Pancreas (tissue), 10 donors: ENCODE results near the gene NFKBIL1. TPM values are rescaled to one million over a fixed set of nuclear protein-coding genes. Genes with fewer than 3 reads are reported as not detected.

Experiments used
- ATAC-seq, 4 donors: fragments of 200-7000 bp; cut with Tn5 transposase; one replicate each; pipeline versions ENCODE4 v1.8.0 to v1.9.1; 2020; ENCODE audit warnings: mild to moderate bottlenecking in 4 of 4, moderate library complexity in 4 of 4
- DNase-seq, 6 donors: peaks; one replicate each; pipeline ENCODE4 v3.0.0-alpha.2; 2020
- FAIRE-seq: peaks from 2 replicates; lab custom pipeline; 2012; peaks lifted over from hg19 to GRCh38; lab: Jason Lieb, UNC
- H3K27ac ChIP-seq, 4 donors: fragments of 200-600 bp; sonication (generic); 1 replicate in 3 of 4; 2 replicates in 1 of 4; pipeline versions ENCODE4 v1.5.0 to v1.8.0; 2020
- H3K27me3 ChIP-seq, 4 donors: fragments of 200-600 bp; one replicate each; pipeline ENCODE4 v1.8.0; 2021
- H3K36me3 ChIP-seq, 3 donors: fragments of 200-600 bp; sonication (generic) in 1 of 3; one replicate each; pipeline versions ENCODE4 v1.5.0 to v1.8.0; 2020 to 2021
- H3K4me1 ChIP-seq, 3 donors: fragments of 200-600 bp; one replicate each; pipeline ENCODE4 v1.8.0; 2021
- H3K4me3 ChIP-seq, 4 donors: fragments of 200-600 bp; sonication (generic) in 2 of 4; one replicate each; pipeline versions ENCODE4 v1.5.0 to v1.8.0; 2020 to 2021
- H3K9me3 ChIP-seq, 4 donors: fragments of 200-600 bp; one replicate each; pipeline ENCODE4 v1.8.0; 2021
- WGBS, 2 donors: extraction: QIAGEN DNeasy Blood & Tissue Kit; methylation state at CpG; one replicate each; pipeline ENCODE4 v1.1.7; 2013; 5-methylcytosine and 5-hydroxymethylcytosine counted together
- intact Hi-C, 3 donors: fragments of 100-400 bp; cut with DNase I; formaldehyde crosslinking; loops; one replicate each; pipeline versions ENCODE4 v1.11.1 to v1.14.2; 2022
- polyA plus RNA-seq, 2 donors: library from polyadenylated mRNA; stranded (reverse); fragments of 200-250 nt; gene quantifications; one replicate each; pipeline ENCODE4 v1.2.3, GENCODE V29; 2013
- total RNA-seq, 6 donors: library from RNA; stranded (reverse); fragmentation: NEBNext Ultra II Directional in 4 of 6; extraction: Animal tissue kit (Norgen Biotek cat#: 25700) in 4 of 6; gene quantifications; one replicate each; pipeline versions ENCODE4 v1.2.1 to v1.2.4, GENCODE V29; 2021 to 2023
- TF ChIP-seq, protein P1 (sequence below), 4 donors: fragments of 200-600 bp; sonication (generic) in 3 of 4; IDR thresholded peaks; one replicate each; pipeline versions ENCODE4 v1.5.0 to v1.8.0; 2021; ENCODE audit warnings: antibody characterized with exemption in 4 of 4
- donor health status: healthy with polysubstance abuse.
- donor health status: DM: no; HTN: no; CAD: no; lungs with moderate emphysema.
- donor health status: DM: no; HTN: no; CAD: no.
- donor health status: control.
- donor health status: control.
- donor health status: Bipolar disorder and iron deficiency.
- donor health status: DM: yes; HTN: yes; CAD: no.
- donor health status: DM: no; HTN: no; CAD: no.
- donor health status: DM: no; HTN: no; CAD: no.
- donor health status: DM: yes; HTN: yes; CAD: no.

The NFKBIL1 gene
- total and polyA plus RNA-seq, 8 donors = 12.1 to 46.0 (median 21.5) TPM

DNA sequence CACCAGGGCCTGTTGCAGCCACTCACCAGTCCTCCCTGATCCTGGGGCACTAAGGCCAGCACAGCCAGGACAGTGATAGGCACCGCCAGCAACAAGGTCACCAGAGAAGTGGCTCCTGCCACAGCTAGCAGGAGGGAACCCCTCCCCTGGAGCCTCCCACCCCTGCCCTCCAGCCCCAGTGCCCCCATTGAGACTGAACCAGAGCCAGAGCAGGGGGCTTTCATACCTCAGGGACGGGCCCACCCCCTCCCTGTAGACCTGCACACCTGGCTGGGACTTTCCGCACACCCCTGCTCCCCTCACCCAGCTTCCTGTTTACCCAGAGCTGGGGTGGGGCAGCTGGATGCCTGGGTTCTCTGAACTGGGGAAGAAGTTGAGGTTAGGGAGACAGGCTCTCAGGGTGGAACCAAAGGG, 34.8 kb downstream of the NFKBIL1 start, which contains the start of gene LTB:
Gene LTB (minus strand): TSS at position 195 of the 414 bp plus-strand sequence. CDS start 7 bp downstream, at position 188.
- 66 to 67% methylated on average over 2 to 3 of the region's 3 CpGs for WGBS, 2 donors
- ATAC-seq = no peak
- Histone ChIP-seq H3K36me3 (no peaks in the 10 kb centered on the region), H3K4me1 (peaks cover 0 to 14% (median 12%) of the 10 kb centered on the region in 3 donors), H3K27ac (peak within 1 kb of the TSS in 2 of 4 donors; percentile 49 to 69), H3K9me3 (no peaks in the 10 kb centered on the region), H3K4me3 (peak within 1 kb of the TSS; percentile 41 to 80 (median 74)), H3K27me3 (no peaks in the 10 kb centered on the region)
- TF ChIP-seq, protein P1, sequence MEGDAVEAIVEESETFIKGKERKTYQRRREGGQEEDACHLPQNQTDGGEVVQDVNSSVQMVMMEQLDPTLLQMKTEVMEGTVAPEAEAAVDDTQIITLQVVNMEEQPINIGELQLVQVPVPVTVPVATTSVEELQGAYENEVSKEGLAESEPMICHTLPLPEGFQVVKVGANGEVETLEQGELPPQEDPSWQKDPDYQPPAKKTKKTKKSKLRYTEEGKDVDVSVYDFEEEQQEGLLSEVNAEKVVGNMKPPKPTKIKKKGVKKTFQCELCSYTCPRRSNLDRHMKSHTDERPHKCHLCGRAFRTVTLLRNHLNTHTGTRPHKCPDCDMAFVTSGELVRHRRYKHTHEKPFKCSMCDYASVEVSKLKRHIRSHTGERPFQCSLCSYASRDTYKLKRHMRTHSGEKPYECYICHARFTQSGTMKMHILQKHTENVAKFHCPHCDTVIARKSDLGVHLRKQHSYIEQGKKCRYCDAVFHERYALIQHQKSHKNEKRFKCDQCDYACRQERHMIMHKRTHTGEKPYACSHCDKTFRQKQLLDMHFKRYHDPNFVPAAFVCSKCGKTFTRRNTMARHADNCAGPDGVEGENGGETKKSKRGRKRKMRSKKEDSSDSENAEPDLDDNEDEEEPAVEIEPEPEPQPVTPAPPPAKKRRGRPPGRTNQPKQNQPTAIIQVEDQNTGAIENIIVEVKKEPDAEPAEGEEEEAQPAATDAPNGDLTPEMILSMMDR (IDR thresholded peaks at IDR 0.05) = no peak
- peak in 1 of 6 donors; percentile 59 for DNase-seq
- intact Hi-C loops = no loop called here
- no peak for FAIRE-seq

DNA sequence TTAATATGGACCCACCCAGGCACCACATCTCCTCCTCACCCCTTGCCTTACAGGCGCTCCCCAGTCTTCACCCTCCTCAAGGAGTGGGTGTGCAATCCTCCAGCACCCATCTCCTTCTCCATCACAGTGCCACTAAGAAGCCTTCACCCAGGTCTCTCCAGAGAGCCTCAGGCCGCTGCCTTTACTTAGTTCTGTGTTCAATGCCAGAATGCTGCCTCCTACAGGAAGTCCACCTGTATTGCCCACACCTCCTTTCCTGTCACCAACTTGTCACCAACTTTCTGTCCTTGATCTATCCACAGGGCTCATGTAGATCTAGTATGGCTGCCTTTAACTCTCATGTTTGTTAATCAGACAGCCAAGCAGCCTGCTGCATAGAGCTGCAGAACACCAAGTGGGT, 38.1 kb downstream of the NFKBIL1 start:
- H3K9me3 ChIP-seq = no peaks in the 10 kb centered on the region
- 62 to 64% methylated on average over 2 of the region's 2 CpGs for WGBS, 2 donors
- peaks cover 0 to 6% (median 2%) of the 10 kb centered on the region in 3 donors for H3K4me1 ChIP-seq
- H3K27me3 ChIP-seq = no peaks in the 10 kb centered on the region
- peak overlapping the region in 2 of 4 donors; percentile 8 to 17 for H3K27ac ChIP-seq
- no peak overlapping the region for H3K4me3 ChIP-seq
- ATAC-seq (no peak), FAIRE-seq (no peak), DNase-seq (no peak)
- intact Hi-C loops = no loop called here
- TF ChIP-seq, protein P1 (IDR thresholded peaks at IDR 0.05) = no peak
- no peaks in the 10 kb centered on the region for H3K36me3 ChIP-seq

DNA sequence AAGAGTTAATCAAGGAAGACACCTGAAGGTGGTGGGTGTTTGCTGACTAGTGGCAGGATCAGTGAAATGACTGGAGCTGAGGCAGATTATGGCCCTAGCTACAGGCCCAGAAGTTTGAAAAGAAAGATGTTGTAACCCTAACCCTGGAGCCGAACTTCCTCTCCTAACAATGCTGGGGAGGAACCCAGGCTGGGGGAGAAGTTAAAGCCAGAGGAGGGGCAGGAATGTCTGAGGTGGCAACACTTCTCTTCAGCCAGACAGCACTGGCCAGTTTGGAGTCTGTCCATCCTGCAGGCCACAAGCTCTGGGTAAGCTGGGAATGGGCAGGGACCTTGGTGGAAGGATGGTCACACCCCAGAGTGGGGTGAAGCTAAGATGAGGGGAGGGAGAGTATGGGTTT, 38.6 kb downstream of the NFKBIL1 start, which contains the start of gene LST1:
Gene LST1 (plus strand): TSS at position 270 of the 400 bp plus-strand sequence. CDS start 1,023 bp downstream, outside the sequence.
- ATAC-seq (peak in 2 of 4 donors; percentile 24 to 44), DNase-seq (no peak), FAIRE-seq (no peak)
- Histone ChIP-seq H3K36me3 (no peaks in the 10 kb centered on the region), H3K9me3 (no peaks in the 10 kb centered on the region), H3K4me3 (peak within 1 kb of the TSS in 1 of 4 donors; percentile 14), H3K27ac (peak within 1 kb of the TSS in 2 of 4 donors; percentile 8 to 27), H3K4me1 (peaks cover 0 to 6% (median 0%) of the 10 kb centered on the region in 3 donors), H3K27me3 (no peaks in the 10 kb centered on the region)
- WGBS, 2 donors = 52 to 57% methylated on average over 1 of the region's 1 CpG
- TF ChIP-seq, protein P1 (IDR thresholded peaks at IDR 0.05) = no peak
- intact Hi-C loops = no loop called here

DNA sequence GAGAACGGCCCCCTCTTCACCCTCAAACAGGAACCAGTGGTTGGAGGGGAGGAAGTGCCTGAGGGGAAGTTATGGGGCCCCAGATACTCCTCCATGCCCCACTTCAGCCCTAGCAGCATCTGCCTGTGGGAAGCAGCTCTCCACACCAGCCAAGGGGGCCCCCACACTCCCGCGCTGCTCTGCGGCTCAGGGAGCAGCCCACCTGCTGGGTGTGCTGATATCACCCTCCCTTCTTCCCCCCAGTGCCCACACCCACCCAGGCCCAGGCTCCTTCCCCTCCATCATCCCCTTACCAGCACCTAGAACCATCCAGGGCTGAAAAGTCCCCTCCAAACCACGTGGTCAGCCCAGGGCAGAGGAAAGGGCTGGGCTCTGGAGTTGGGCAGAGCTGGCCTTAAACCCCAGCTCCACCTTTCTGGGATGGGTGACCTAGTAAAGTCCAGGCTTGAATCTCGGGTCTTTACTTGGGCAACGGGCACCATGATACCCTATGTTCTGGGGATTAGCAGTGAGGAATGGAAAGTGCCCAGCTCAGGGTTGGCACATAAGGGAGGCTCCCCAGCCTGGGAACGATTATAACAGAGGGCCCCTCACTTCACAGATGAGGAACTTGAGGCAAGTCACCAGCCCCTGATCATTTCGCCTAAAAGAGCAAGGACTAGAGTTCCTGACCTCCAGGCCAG, 39.3 kb downstream of the NFKBIL1 start:
- ATAC-seq = peak in 3 of 4 donors; percentile 20 to 67 (median 45)
- intact Hi-C loops = no loop called here

More for the DNA sequence above, 39.3 kb downstream of the NFKBIL1 start:
- Histone ChIP-seq H3K9me3 (no peaks in the 10 kb centered on the region), H3K27me3 (no peaks in the 10 kb centered on the region), H3K27ac (peak overlapping the region in 1 of 4 donors; percentile 27), H3K36me3 (no peaks in the 10 kb centered on the region), H3K4me1 (peaks cover 0 to 5% (median 0%) of the 10 kb centered on the region in 3 donors), H3K4me3 (peak overlapping the region in 1 of 4 donors; percentile 14)
- FAIRE-seq (no peak), DNase-seq (peak in 1 of 6 donors; percentile 32)
- WGBS, 2 donors = 36 to 39% methylated on average over 9 of the region's 9 CpGs
- TF ChIP-seq, protein P1 (IDR thresholded peaks at IDR 0.05) = no peak
